Measurements from ENCODE around the gene SIGLEC5.

Gene SIGLEC5

DNA sequence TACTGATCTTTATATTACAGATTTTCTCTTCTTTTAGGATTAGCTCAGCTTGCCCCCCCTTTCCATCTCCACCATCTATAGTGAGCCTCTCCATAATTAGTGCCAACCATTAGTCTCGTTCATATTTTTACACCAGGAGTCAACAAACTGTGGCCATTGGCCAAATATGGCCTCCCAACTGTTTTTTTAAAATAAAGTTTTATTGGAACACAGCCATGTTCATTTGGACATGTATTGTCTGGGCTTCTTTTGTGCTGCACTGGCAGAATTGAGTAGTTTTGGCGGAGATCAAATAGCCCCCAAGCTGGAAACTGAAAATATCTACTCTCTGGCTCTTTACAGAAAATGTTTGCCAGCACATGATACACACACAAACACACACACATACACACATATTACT lies 40.7 kb downstream of the SIGLEC5 start:
- no peak for DNase-seq (ENCODE audit: low read depth, low spot score)

DNA sequence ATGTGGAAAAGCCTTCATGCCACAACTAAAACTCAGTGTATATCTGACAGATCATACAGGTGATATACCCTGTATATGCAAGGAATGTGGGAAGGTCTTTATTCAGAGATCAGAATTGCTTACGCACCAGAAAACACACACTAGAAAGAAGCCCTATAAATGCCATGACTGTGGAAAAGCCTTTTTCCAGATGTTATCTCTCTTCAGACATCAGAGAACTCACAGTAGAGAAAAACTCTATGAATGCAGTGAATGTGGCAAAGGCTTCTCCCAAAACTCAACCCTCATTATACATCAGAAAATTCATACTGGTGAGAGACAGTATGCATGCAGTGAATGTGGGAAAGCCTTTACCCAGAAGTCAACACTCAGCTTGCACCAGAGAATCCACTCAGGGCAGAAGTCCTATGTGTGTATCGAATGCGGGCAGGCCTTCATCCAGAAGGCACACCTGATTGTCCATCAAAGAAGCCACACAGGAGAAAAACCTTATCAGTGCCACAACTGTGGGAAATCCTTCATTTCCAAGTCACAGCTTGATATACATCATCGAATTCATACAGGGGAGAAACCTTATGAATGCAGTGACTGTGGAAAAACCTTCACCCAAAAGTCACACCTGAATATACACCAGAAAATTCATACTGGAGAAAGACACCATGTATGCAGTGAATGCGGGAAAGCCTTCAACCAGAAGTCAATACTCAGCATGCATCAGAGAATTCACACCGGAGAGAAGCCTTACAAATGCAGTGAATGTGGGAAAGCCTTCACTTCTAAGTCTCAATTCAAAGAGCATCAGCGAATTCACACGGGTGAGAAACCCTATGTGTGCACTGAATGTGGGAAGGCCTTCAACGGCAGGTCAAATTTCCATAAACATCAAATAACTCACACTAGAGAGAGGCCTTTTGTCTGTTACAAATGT lies 42.7 kb downstream of the SIGLEC5 start:
- no peak for DNase-seq (ENCODE audit: low read depth, low spot score)

DNA sequence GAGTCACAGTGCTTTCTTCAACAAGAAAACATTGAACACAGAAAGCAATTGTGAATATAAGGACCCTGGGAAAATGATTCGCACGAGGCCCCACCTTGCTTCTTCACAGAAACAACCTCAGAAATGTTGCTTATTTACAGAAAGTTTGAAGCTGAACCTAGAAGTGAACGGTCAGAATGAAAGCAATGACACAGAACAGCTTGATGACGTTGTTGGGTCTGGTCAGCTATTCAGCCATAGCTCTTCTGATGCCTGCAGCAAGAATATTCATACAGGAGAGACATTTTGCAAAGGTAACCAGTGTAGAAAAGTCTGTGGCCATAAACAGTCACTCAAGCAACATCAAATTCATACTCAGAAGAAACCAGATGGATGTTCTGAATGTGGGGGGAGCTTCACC lies 43.4 kb downstream of the SIGLEC5 start:
- DNase-seq (ENCODE audit: low read depth, low spot score) = no peak

DNA sequence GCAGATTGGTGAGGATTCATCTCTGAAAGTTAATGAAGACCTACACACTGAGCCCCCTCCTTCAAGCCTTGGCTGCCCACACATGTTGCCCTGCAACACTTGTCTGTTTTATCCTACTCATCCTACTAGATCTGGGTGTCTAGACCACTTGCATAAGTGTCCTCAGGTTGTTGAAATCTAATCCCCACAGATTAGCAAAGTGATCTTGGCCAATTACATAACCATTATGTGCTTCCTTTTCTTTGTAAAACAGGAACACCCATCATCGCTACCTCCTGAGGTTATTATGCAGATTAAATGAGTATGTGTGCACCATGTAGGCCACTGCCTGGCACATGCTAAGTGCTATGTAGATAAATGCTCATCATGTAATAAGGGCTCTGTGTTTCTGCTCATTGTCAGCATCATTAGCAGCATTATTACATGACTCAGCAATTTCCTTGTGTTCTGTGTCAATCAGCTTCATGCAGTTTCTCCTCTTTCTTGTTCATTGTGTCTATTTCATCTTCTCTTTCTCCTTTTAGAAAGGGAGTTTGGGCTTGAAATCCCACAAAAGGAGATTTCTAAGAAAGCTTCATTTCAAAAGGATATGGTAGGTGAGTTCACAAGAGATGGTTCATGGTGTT lies 44.0 kb downstream of the SIGLEC5 start:
- DNase-seq (ENCODE audit: low read depth, low spot score) = no peak

DNA sequence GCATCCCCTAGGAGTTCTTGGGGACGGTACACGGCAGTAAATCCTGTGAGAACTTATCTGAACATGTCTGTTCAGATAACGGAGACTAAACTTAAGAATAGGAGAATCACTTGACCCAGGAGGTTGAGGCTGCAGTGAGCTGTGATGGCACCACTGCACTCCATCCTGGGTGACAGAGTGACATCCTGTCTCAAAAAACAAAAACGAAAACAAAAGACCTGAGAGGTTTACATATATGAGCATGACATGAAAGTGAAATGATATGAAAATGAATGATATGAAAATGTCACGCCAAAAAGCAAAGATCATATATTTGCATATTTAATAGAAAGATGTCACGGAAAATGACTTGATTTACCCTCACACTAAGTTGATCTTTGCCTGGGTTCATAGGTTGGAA lies 53.4 kb downstream of the SIGLEC5 start:
- no peak for DNase-seq (ENCODE audit: low read depth, low spot score)

DNA sequence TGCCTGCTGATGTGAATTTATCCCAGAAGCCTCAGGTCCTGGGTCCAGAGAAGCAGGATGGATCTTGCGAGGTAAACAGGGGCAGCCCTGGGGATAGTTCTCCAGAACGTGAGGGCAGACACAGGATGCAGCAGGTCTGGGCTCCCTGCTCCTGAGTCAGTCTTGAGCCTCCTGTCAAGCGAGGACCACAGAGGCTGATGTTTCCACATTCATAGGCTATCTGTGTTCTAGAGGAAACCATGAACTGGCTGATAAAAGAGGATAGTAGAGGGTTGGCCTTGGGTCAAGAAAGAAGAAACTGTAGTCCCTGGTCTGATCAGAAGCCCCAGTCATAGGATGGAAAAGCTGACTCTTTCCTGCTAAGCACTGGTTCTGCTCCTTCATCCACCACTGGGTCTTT lies 56.9 kb downstream of the SIGLEC5 start:
- DNase-seq (ENCODE audit: low read depth, low spot score) = no peak

DNA sequence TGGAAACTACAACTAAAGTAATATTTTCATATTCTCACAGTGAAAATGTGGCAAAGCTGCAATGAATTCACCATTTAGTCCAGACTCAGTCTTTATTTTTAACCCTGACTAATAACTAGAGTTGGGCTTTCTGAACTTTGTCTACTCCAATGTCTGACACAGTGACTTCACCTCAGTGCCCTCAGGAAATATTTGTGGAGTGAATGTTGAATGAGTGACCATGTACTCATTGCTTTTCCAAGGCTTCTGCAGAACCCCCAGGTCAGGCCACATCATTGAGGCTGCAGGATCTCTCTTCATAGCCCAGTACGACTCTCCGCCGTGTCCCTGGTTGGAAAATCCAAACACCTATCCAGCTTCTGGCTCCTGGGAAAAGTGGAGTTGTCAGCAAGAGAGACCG lies 57.3 kb downstream of the SIGLEC5 start:
- DNase-seq (ENCODE audit: low read depth, low spot score) = no peak

DNA sequence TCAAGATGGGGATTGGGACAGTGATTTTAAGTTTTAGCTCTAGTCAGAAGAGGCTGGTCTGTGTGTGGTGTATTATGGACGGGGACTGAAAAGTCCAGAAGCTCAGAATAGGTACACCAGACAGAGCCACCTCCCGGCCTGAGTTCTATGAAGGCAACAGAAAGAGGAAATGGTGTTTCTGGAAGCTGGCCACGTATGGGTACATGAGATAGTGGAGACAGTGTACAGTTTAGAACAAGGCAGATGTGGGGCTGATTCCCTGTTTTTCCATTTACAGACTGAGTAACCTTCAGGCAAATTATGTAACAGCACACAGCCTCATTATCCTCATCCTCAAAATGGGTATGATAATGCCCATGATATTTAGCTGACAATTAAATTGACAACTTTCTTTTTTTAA lies 57.8 kb downstream of the SIGLEC5 start:
- no peak for DNase-seq (ENCODE audit: low read depth, low spot score)

DNA sequence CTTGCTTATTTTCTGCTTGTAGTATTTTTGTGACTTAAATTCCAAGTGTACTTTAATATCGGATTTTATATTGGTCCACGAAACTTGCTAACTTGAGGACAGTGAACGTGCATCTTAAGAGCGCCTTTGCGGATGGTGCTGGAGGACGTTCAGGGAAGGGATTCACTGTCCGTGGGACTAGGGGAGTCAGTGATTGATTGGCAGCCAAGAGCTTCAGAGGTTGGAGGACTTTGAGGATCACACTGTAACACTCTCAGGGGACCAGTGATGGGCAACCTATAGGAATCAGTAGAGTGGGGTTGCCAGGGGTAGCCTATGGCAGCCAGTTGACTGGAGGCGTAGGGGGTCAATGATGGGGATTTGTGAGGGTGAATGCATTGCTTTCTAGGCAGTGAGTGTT lies 58.6 kb downstream of the SIGLEC5 start:
- DNase-seq (ENCODE audit: low read depth, low spot score) = peak; percentile 8

DNA sequence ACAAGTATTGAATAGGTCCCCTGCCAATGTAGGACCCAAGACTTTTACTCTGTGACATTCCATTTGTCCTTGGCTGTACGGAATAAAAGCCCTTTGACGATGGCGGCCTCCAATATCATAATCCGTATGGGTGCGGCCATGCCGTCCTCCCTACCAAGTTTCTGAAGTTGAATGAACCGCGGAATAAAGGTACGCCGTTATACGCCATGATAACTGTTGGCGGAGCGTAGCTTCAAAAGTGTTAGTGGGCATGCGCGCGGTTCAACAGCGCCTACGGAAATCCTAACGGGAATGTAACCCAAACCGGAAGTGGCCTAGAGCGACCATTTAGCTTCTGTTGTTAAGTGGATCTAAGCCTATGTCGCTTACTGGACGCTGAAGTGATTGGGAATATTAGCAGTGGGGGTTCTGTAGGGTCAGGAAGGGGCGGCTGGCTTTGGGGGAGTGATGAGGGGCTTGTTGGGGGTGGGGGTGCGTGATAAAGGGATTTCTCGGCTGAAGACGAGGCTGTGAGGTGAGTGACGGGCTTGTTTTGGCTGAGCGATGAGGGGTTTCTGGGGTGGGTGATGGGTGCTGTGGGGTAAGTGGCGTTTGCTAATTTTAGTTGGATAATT lies 59.1 kb downstream of the SIGLEC5 start, which contains the start of gene ZNF175:
Gene ZNF175 (plus strand): TSS at position 322 of the 614 bp plus-strand sequence. CDS start 2,047 bp downstream, outside the sequence.
- peak; percentile 97 for DNase-seq (ENCODE audit: low read depth, low spot score)

DNA sequence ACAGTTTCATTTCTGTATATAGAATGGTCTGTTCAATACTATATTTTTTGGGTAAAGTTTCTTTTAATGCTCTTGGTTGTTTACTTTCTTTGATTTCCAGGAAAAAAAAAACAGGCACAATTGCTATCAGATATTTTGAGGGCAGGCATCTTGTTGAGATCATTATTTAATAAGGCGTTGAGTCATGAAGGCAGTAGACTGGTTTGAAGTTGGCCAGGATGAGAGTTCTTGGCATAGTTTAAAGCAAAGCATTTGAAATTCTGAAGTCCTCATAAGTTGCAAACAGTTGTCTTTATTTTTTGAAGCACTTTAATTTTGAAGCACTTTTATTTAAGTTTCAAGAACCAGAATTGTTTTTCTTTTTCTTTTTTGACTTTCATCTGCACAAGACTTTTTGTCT lies 61.7 kb downstream of the SIGLEC5 start:
- no peak for DNase-seq (ENCODE audit: low read depth, low spot score)

DNA sequence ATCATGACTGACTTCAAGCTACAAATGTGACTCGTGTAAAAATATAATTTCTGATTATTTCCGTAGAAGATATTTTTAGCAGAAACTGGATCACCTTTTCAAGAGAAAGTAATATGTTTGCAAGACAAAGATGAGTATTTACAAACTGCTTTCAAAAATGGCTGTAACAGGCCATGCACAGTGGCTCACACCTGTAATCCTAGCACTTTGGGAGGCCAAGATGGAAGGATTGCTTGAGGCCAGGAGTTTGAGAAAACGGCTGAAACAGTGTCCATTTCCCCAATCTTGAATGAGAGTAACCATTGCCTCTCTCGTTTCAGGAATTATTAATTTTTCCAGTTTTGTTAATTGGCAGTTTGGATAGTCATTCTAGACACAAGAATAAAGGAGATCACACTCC lies 62.6 kb downstream of the SIGLEC5 start:
- DNase-seq (ENCODE audit: low read depth, low spot score) = no peak

DNA sequence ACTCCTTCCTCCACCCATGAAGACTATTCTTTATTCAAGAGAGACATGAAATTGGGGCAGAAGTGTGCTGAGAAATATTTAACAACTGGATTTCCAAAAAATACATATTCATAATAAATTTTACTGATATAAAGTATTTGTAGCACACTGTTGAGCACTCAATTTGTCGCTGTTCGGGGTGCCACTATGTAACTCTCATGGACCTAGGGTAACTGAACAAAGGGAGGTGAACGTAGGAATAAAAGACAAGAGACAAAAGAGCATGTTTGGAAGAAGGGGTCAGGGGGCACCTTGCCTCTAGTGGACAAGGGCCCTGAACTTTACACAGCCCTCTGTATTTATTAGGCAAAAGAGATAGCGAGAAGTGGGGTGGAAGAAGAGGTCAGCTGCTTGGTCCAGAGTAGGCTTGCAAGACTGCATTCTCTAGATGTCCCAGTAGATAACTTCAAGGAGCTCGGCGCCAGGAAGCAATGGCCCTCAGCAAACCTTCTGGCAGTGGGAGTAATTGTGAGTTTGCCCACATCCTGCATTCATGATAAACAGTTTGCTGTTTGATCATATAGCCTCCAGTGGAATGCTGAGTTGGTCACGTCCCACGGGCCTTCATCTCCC lies 63.6 kb downstream of the SIGLEC5 start:
- no peak for DNase-seq (ENCODE audit: low read depth, low spot score)

DNA sequence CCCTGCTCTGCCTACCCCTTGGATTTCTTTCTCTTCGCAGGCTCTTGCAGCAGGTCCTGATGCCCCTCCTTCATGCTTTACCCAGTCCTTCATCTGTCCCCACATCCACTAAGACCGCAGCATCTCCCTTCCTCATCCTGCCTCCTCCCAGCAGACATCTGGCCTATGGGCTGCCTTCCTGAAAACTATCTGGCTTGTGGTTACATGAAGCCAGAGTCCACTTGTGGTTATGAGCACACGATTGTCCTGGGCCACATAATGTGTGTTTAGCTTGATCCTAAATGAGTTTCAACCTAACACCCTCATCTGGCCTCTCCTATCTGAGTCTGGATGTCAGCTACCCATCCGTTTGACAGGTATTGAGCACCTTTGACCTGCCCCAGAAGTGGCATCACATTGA lies 64.6 kb downstream of the SIGLEC5 start:
- DNase-seq (ENCODE audit: low read depth, low spot score) = no peak

DNA sequence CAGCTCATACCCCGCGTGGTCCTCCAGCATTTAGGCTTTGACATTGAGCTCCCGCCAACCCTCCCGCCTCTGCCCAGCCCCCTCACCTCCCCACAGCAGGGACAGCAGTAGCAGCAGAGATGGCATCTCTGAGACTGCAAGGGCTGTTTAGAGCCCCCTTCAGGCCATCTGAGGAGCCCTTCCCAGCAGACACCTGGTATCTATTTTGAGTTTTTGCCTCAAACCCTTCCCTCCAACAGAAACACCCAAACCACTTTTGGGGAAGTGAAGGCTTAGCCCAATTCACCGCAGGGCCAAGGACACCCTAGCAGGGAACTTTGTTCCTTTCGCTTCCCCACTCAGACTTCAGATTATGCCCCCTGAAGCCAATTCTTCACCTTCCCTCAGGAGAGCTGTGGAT lies 65.4 kb downstream of the SIGLEC5 start:
- peak; percentile 11 for DNase-seq (ENCODE audit: low read depth, low spot score)

All from ELF-1 (cell line).